ENCODE results near the gene CLDN5.

The CLDN5 gene

DNA sequence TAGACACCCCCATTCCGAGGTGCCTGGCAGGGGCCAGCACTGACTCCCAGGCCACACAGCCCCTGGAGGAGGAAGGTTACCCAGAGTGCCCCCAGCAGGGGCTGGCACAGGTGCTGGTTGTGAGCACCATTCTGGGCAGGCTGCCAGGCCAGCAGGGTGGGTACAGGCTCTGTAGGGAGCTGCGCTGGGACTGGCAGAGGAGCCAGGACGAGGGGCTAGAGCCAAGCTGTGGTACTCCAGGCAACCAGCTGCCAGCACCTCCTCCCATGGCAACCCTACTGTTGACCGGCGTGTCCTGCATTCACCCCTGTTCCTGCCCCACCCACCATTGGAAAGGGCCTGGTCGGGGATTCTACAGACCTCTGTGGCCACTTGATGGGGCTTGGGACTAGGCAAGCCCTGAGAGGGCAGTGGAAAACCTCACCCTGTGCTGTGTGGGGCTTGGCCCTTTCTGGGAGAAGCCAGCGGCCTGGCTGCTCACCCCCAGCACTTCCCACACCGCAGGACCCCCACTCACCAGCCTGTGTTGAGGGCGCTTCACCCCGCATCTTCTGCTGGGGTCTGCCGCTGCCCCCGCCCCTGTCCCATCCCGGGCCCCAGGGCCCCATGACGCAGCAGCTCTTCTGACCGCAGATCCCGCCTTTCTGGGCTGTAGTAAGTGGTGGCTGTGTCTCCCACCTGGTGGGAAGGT, 1.9 kb downstream of the CLDN5 start:
- no peak for DNase-seq (ENCODE audit: low spot score)

- no peak for DNase-seq (ENCODE audit: low spot score)
Observed at GRCh38 chr22:19520566-19521305, 3.5 kb downstream of the CLDN5 start.

GRCh38 chr22:19520007-19520406, 4.2 kb downstream of the CLDN5 start:
- DNase-seq (ENCODE audit: low spot score): no peak

DNA sequence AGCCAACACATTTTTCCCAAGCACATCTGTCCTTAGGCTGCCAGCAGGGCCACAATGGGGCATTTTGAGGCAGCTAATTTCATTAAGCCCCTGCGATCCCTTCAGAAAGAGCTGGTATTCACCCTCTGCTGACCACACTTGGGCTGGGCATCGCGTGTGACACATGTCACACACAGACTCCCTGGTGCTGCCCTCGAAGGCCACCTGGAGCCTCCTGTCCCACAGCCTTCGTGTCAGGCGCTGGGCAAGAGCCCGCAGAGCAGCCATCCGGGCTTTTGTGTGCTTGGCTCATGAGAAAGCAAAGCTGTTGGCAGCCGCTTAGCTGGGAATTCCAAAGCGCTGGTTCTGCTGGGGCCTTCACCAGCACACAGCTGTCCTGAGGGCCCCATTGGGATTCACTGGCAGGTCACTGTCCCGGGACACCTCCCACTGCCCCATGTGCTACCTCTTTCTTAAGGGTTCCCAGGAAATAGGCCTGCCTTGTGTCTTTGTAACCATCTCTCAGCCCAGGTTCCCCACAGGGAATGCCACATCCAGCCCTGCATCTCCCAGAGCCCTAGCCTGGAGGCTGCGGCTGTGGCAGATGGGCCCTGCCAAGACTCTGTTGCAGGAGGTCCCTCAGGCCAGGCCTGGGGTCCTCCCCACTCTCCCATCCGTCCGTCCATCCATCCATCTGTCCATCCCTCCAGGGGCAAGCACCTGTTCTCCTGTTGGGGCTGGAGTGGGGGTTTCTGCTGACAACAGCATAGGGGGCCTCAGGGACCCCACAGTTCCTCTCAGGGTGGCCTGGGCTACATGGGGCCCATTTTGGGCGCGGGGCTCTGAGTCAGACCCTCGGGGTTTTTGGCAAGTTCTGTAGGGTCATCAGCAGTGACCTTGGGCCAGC, 4.9 kb downstream of the CLDN5 start:
- DNase-seq (ENCODE audit: low spot score): no peak

- DNase-seq (ENCODE audit: low spot score): no peak
Observed at GRCh38 chr22:19518635-19519034, 5.6 kb downstream of the CLDN5 start.

DNA sequence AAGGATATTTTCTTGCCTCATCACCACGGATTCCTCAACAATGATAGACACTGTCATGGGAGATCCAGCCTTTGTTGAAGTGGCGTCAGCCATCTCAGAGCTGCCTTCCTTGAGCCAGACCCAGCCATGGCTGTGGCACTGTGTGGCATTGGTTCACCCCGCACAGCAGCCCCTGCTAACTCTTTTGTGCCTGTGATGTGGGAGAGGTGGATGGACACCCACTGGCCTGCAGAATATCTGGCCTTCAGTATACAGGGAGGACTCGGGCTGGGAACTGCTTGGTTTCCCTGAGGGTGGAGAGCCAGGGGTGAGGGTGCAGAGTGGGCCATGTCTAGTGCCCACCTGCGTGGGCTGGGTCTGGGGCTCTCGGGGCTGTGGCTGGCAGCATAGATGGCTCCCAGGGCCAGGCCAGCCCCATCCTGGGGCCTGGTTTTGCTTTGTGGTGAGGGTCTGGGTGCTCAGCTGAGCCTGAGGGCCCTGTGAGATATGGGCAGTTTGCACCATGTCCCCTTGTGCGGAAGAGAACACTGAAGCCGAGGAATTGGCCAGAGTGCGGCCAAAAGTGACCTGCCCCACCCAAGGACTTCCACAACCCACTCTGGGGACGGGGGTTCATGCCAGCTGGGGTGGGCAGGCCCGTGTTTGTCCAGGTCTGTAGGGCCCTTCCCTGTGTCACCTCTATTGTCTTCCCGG, 6.1 kb downstream of the CLDN5 start:
- DNase-seq (ENCODE audit: low spot score): no peak

DNA sequence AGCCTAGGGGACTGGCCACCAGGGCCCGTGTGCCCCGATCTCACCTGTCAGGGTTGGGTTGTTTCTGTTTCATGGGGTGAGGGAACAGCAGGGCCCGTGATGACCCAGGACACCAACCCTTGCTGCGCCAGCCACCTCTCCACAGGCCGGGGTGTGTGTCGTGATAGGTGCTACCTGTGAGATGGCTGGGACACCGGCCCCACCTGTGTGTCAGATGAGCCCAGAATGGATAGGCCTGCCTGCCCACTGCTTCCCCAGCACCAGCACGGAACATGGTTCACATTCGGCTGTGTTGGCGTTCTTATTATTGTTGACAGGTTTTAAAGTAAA, 7.1 kb downstream of the CLDN5 start:
- DNase-seq (ENCODE audit: low spot score): no peak

GRCh38 chr22:19516378-19517170, 7.6 kb downstream of the CLDN5 start:
- DNase-seq (ENCODE audit: low spot score): no peak

DNA sequence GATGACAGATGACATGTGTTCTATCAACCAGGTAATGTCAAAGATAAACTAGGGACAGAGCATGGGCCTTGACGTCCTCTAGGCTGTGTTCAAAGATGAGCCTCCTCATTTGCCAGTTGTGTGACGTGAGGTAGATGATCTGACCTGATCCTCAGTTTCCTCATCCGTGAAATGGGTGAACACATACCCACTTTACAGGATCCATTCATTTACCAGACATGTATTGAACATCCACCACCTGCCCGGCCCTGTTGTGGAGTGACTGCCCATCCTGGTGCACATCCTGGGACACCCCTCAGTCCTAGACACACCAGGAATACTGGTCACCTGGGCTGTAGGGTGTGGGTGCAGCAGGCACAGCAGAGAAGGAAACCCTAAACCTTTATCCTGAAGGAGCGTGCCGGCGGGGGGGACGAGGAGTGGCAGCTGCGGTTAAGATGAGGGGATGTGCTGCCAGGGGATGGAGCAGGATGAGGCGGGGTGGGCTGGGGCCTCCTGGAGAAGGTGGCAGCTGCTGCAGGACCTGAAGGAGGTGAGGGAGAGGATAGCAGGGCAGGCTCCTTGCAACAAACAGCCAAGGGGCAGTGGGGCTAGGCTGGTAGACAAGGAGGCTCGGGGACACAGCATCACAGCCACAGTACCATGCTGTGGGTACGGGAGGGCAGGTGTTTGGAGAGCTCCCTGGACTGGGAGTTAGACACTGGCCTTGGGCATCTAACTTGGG, 8.4 kb downstream of the CLDN5 start:
- no peak for DNase-seq (ENCODE audit: low spot score)

DNA sequence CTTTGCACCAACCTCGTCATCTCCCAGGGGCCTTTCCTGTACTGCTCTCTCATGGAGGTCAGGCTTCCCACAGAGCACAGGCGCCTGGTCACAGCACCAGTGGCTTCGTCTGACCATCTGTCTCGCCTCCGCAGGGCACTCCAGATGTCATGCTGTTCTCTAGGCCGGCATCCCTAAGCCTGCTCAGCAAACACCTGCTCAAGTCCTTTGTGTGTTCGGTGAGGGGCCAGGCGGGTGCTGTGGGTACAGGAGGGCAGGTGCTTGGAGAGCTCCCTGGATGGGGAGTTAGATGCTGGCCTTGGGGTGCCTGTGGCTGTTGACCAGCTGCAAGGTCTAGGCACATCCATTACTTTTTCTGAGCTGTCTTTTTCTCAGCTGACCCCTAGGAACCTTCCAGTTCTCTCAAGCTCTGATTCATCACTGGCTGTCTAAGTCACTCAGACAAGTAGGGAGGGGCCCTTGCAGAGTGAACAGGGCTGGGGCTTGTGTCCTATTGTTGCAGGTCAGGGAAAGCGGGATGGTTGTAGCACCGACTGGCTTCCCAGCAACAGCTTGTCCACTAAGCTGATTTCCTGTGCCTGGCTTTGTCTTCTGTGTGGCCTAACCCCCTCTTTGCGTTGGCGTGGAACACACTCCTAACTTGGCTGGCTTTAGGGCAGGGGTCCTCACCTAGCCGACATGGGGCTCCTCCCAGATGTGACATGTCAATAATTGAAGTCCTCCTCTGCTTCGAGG, 9.2 kb downstream of the CLDN5 start:
- DNase-seq (ENCODE audit: low spot score): no peak

GRCh38 chr22:19513823-19514222, 10.4 kb downstream of the CLDN5 start:
- no peak for DNase-seq (ENCODE audit: low spot score)

GRCh38 chr22:19510919-19511341, 13.3 kb downstream of the CLDN5 start:
- no peak for DNase-seq (ENCODE audit: low spot score)

DNA sequence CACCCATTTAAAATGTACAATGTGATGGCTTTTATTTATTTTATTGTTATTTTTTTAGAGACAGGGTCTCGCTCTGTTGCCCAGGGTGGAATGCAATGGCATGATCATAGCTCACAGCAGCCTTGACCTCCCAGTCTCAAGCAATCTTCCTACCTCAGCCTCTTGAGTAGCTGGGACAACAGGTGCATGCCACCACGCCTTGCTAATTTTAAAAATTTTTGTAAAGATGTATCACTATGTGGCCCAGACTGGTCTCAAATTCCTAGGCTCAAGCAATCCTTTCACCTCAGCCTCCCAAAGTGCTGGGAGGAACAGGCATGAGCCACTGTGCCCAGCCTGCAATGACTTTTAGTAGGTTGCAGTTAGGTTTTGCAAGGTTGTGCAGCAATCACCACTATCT, 14.3 kb downstream of the CLDN5 start:
- no peak for DNase-seq (ENCODE audit: low spot score)

GRCh38 chr22:19509191-19509590, 15.0 kb downstream of the CLDN5 start:
- DNase-seq (ENCODE audit: low spot score): no peak

DNA sequence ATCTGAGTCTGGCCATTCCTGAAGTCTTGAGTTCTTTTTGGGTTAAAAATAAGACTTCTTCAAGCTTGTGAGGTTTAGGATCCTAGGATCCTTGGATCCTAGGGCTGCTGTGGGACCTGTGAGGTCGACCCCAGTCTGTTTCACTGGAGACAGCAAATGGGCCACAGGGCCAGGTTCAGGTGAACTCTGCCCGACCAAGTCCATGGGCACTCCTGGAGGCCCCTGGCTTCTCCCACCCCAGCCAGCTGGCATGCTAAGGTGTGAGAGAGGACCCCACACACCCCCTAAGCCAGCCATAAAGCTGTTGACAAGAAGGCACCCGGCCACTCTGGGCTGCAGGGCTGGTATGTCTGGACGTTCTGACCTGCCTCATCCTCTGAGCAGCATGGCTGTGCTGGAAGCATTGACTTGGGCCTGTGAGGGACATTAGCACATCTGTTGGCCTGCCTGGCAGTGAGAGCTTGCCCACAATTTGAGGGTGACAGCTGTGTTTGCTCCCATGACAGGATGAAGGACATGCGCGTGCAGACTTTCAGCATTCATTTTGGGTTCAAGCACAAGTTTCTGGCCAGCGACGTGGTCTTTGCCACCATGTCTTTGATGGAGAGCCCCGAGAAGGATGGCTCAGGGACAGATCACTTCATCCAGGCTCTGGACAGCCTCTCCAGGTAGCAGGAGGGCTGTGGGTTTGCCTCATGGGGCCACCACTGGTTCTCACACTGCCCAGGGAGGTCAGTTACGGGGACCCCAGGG, 16.0 kb downstream of the CLDN5 start:
- no peak for DNase-seq (ENCODE audit: low spot score)

GRCh38 chr22:19507534-19507861, 16.7 kb downstream of the CLDN5 start:
- no peak for DNase-seq (ENCODE audit: low spot score)

GRCh38 chr22:19506212-19506611, 18.0 kb downstream of the CLDN5 start:
- DNase-seq (ENCODE audit: low spot score): no peak

DNA sequence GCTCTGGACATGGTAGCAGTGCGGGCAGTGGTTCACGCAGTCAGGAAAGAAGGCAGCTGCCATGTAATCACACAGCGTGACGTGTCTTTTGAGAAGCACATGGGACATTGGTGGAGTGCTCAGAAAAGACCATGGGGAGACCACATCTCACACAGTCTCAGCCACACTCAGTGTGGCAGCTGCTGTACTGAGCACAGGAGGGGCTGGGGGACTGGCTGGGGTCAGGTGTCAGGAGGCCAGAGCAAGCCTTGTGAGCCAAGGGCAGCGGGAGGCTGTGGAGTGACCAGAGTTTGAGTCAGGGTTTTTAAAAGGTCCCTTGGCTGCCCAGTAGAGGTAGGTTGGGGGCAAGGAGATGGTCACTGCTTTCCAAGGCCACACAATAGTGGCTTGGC, 18.5 kb downstream of the CLDN5 start:
- no peak for DNase-seq (ENCODE audit: low spot score)

DNA sequence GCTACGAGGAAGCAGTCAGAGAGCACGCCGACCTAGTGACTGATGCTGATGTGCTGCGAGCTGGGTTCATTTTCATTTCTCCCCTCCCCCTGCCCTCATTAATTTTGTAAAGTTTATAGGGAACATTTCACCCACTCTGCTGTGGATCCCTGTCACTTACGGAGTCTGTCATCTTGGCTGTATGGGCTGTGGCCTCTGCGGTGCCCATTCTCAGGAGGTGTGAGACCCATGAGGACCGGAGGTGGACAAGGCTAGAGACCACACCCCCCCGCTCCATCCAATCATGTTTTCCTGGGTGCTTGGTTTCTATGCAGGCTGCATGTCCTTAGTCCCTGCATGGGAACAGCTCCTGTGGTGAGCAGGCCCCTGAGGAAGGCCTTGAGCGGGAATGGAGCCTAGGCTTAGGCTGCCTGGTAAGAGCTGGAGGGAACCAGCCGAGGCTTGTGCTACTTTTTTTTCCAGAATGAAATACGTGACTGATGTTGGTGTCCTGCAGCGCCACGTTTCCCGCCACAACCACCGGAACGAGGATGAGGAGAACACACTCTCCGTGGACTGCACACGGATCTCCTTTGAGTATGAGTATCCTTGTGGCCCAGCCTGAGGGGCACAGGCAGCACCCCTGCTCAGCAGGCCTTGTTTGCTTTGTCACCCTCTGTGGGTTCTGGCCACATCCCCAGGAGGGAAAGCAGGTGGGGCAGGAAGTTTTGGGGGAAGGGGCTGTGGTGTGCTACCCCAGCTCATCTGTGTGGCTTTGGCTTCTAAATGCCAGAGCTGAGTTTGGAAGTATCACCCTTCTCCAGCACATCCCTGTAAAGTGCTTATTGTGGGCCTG, 19.1 kb downstream of the CLDN5 start:
- DNase-seq (ENCODE audit: low spot score): no peak
